ENCODE measurements around the gene ADAMTSL2.

ADAMTSL2 gene

GRCh38 chr9:133499892-133500270 lies 34.6 kb upstream of the ADAMTSL2 start:
- no peak for DNase-seq (ENCODE audit: low spot score)

- DNase-seq (ENCODE audit: low spot score), result no peak
These were observed 32.4 kb upstream of the ADAMTSL2 start for GRCh38 chr9:133502112-133502511.

GRCh38 chr9:133505186-133505830 lies 29.2 kb upstream of the ADAMTSL2 start:
- DNase-seq (ENCODE audit: low spot score), result peak; percentile 13

GRCh38 chr9:133505901-133506652 lies 28.4 kb upstream of the ADAMTSL2 start:
- DNase-seq (ENCODE audit: low spot score), result no peak

- DNase-seq (ENCODE audit: low spot score), result peak; percentile 88
These were observed 27.9 kb upstream of the ADAMTSL2 start for GRCh38 chr9:133506653-133507038.

- DNase-seq (ENCODE audit: low spot score), result no peak
These were observed 27.1 kb upstream of the ADAMTSL2 start for GRCh38 chr9:133507246-133507965.

GRCh38 chr9:133508046-133508445 lies 26.5 kb upstream of the ADAMTSL2 start:
- no peak for DNase-seq (ENCODE audit: low spot score)

GRCh38 chr9:133509179-133510083 lies 25.1 kb upstream of the ADAMTSL2 start:
- DNase-seq (ENCODE audit: low spot score), result no peak

- DNase-seq (ENCODE audit: low spot score), result no peak
These were observed 23.5 kb upstream of the ADAMTSL2 start for GRCh38 chr9:133510926-133511505.

GRCh38 chr9:133511607-133512006 lies 22.9 kb upstream of the ADAMTSL2 start:
- no peak for DNase-seq (ENCODE audit: low spot score)

GRCh38 chr9:133512253-133513213 lies 22.0 kb upstream of the ADAMTSL2 start:
- no peak for DNase-seq (ENCODE audit: low spot score)

GRCh38 chr9:133513214-133514100 lies 21.0 kb upstream of the ADAMTSL2 start:
- DNase-seq (ENCODE audit: low spot score), result no peak

- no peak for DNase-seq (ENCODE audit: low spot score)
These were observed 19.9 kb upstream of the ADAMTSL2 start for GRCh38 chr9:133514460-133515239.

GRCh38 chr9:133515240-133515610 lies 19.3 kb upstream of the ADAMTSL2 start:
- DNase-seq (ENCODE audit: low spot score), result no peak

GRCh38 chr9:133515615-133516255 lies 18.8 kb upstream of the ADAMTSL2 start:
- no peak for DNase-seq (ENCODE audit: low spot score)

GRCh38 chr9:133516256-133516960 lies 18.1 kb upstream of the ADAMTSL2 start:
- no peak for DNase-seq (ENCODE audit: low spot score)

- DNase-seq (ENCODE audit: low spot score), result no peak
These were observed 17.5 kb upstream of the ADAMTSL2 start for GRCh38 chr9:133516961-133517350.

GRCh38 chr9:133517711-133518110 lies 16.8 kb upstream of the ADAMTSL2 start:
- no peak for DNase-seq (ENCODE audit: low spot score)
